A549 treated with Mapracorat at 1 μM for 4 hours (cell line): ENCODE measurements around the gene TAF9. TPM values are rescaled to one million over a fixed set of nuclear protein-coding genes. Genes with fewer than 3 reads are reported as not detected.

Source experiments
- total RNA-seq: library from RNA; stranded (reverse); fragments of 200-300 nt; extraction: Qiagen RNA extraction; gene quantifications from 5 replicates; pipeline ENCODE4 v1.2.3, GENCODE V29; 2022

The TAF9 gene
- total RNA-seq = 122 to 148 TPM (median 124 TPM) in 5 replicates

GRCh38 chr5:69369340-69370121, at the start of gene TAF9, which contains the start of the genes AK6 and RAD17:
Gene TAF9 (minus strand): TSS chr5:69369520. CDS start chr5:69365737, 3,783 bp downstream.
Gene AK6 (minus strand): TSS chr5:69369520. CDS start chr5:69369490, 30 bp downstream.
Gene RAD17 (plus strand): TSS chr5:69369818. CDS start chr5:69372209, 2,391 bp downstream.

DNA sequence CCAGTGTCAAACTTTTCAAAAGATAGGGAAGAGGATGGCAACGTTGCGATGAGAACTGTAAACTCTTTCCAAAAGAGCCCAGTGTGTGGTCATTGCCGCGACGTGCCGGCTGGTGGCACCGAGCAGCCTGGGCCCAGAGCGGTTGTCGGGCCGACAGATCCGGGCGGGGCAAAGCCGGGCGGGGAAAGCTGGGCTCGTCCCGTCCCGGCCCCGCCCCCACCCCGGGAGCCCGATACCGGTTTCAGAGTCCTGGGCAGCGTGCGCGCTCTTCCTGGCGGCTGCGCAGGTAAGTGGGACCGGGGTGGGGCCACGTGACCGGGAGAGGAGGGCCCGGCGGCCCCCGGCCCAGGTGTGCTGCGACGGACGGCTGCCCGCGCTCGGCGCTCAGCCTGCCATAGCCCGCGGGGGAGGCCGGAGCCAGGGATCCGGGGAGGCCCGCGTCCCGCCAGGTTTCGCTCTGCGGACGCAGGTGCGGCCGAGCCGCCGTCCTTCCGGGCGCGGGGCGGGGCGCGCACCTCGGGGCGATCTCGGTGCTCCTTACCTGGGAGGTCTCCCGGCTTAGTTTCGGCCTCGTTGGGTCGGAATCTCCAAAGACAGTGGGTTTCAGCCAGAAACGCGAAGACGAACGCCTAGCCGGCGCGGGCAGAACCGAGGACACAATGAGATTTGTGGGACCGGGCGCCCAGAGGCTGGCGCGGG, 45.7 kb upstream of the TAF9 start, which contains the start of gene MARVELD2:
Gene MARVELD2, plus strand, starts transcription at position 232 of the 699 bp plus-strand sequence. CDS start 4,270 bp downstream, outside the sequence.

Other genes starting within 250 kb of the TAF9 start
- gene CCNB1, start 202.4 kb downstream of the TAF9 start, total RNA-seq = 247 to 288 TPM (median 262 TPM) in 5 replicates
- 26.7 to 30.8 TPM (median 28.2 TPM) in 5 replicates for gene CENPH, start 179.9 kb downstream of the TAF9 start, total RNA-seq
- 50.2 to 60.9 TPM (median 54.2 TPM) in 5 replicates for gene CDK7, start 134.6 kb downstream of the TAF9 start, total RNA-seq
- 2.8 to 4.0 TPM (median 3.3 TPM) in 5 replicates for gene CCDC125, start 36.7 kb downstream of the TAF9 start, total RNA-seq
- gene AK6, start within 50 bp of the TAF9 start, total RNA-seq = 45.7 to 56.1 TPM (median 50.7 TPM) in 5 replicates
- 15.3 to 18.0 TPM (median 16.6 TPM) in 5 replicates for gene RAD17, start 298 bp upstream of the TAF9 start, total RNA-seq
- 2.2 to 3.0 TPM (median 2.5 TPM) in 5 replicates for gene MARVELD2, start 45.6 kb upstream of the TAF9 start, total RNA-seq
- gene OCLN, start 123.3 kb upstream of the TAF9 start, total RNA-seq = 7.9 to 13.0 TPM (median 10.1 TPM) in 5 replicates
- 31.0 to 36.8 TPM (median 33.6 TPM) in 5 replicates for gene GTF2H2C, start 190.7 kb upstream of the TAF9 start, total RNA-seq